DND-41 (cell line): ENCODE data around the gene FMN2.

ENCODE experiments used
- ATAC-seq: fragments of 200-7000 bp; cut with Tn5 transposase; 3 replicates; pipeline ENCODE4 v1.9.1; 2021; ENCODE audit warnings: low read depth; ENCODE audit not compliant: insufficient read depth
- DNase-seq: peaks from one replicate; pipeline ENCODE4 v3.0.0-alpha.2; 2020
- H2AFZ ChIP-seq: 2 replicates; pipeline ENCODE4 v1.6.0; 2012; ENCODE audit warnings: low read depth, low read length
- H3K27ac ChIP-seq: 2 replicates; pipeline ENCODE4 v1.5.1; 2012; ENCODE audit warnings: low read length, inconsistent platforms
- H3K27me3 ChIP-seq: fragments of 200-600 bp; sonication (generic); 2 replicates; pipeline ENCODE4 v1.6.0; 2012; ENCODE audit warnings: low read length, mild to moderate bottlenecking, inconsistent platforms; ENCODE audit not compliant: insufficient read depth, poor library complexity
- H3K36me3 ChIP-seq: 2 replicates; pipeline ENCODE4 v1.5.1; 2012; ENCODE audit warnings: low read length, inconsistent platforms; ENCODE audit not compliant: insufficient read depth
- H3K4me1 ChIP-seq: 2 replicates; pipeline ENCODE4 v1.5.1; 2012; ENCODE audit warnings: mild to moderate bottlenecking, low read length; ENCODE audit not compliant: insufficient read depth
- H3K4me2 ChIP-seq: 2 replicates; pipeline ENCODE4 v1.6.0; 2012; ENCODE audit warnings: mild to moderate bottlenecking, moderate library complexity, low read length, inconsistent platforms; ENCODE audit not compliant: insufficient read depth
- H3K4me3 ChIP-seq, 2 experiments: fragments of 200-600 bp in 1 of 2; shearing (Covaris generic) in 1 of 2; 2 replicates each; pipeline ENCODE4 v1.5.1; 2012 to 2016; ENCODE audit warnings: inconsistent platforms in 2 of 2, low read length in 2 of 2, mild to moderate bottlenecking in 2 of 2, low read depth in 1 of 2, moderate library complexity in 1 of 2
- H3K79me2 ChIP-seq: 2 replicates; pipeline ENCODE4 v1.6.0; 2012; ENCODE audit warnings: low read length, inconsistent platforms; ENCODE audit not compliant: insufficient read depth
- H3K9ac ChIP-seq: 2 replicates; pipeline ENCODE4 v1.6.0; 2012; ENCODE audit warnings: low read depth, mild to moderate bottlenecking, inconsistent platforms, low read length, moderate library complexity
- H3K9me3 ChIP-seq: 2 replicates; pipeline ENCODE4 v1.5.1; 2012; ENCODE audit warnings: low read length, moderate library complexity, mild to moderate bottlenecking, inconsistent platforms; ENCODE audit not compliant: insufficient read depth, severe bottlenecking
- H4K20me1 ChIP-seq: 2 replicates; pipeline ENCODE4 v1.6.0; 2012; ENCODE audit warnings: low read length; ENCODE audit not compliant: insufficient read depth
- CTCF ChIP-seq: IDR thresholded peaks from 2 replicates; pipeline ENCODE4 v1.5.1; 2012; ENCODE audit warnings: borderline replicate concordance, low read length, moderate library complexity, mild to moderate bottlenecking; ENCODE audit not compliant: poor library complexity, severe bottlenecking; ENCODE audit errors: extremely low read depth
- EZH2 ChIP-seq: IDR thresholded peaks from 3 replicates; pipeline ENCODE4 v1.6.1; 2012; ENCODE audit warnings: borderline replicate concordance, low read depth, mild to moderate bottlenecking, moderate library complexity, low read length, inconsistent platforms; ENCODE audit not compliant: severe bottlenecking

Gene FMN2

DNA sequence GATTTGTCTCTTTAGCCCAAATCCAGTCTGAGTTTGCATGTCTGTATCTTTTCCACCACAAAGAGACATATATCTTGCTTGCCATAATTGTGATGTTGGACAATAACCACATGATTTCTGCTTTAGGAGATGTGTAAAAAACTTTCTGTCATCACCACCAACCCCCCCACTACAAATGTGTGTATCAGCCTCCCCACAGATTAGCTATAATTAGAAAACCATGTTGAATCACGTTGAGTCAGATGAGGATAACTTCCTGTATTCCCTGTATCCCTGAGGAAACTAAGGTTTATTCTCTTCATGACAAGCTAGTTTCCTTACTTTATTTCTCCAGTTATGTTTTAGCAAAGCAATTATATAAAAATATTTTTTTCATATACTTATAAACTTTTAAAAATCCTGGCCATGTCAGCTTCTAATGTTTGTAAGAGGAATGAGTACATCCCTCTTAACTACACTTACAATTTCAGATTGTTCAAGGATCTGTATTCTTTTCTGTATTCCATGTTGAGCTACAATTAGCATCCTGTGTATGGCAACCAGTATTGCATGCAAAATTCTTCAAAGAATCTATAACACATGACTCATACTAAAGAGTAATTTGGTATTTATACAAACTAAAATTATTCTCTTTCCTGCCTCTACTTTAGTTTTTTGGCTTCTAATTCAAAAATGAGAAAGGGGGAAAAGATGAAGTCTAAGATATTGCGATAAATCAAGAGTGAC, 143.0 kb downstream of the FMN2 start:
- DNase-seq (no peak), ATAC-seq (no peak)
- Histone ChIP-seq H3K36me3 (no peaks in the 10 kb centered on the region), H2AFZ (no peak overlapping the region), H3K27me3 (no peaks in the 10 kb centered on the region), H3K9me3 (no peaks in the 10 kb centered on the region), H3K9ac (no peak overlapping the region), H3K4me1 (no peaks in the 10 kb centered on the region), H3K4me3 (no peak overlapping the region), H3K27ac (no peak overlapping the region), H3K4me2 (no peak overlapping the region), H4K20me1 (no peaks in the 10 kb centered on the region), H3K79me2 (no peaks in the 10 kb centered on the region)
- TF ChIP-seq EZH2 (no peak), CTCF (no peak)

- H3K27me3 ChIP-seq: no peaks in the 10 kb centered on the region
- no peak overlapping the region for H3K4me2 ChIP-seq
- TF ChIP-seq CTCF (no peak), EZH2 (no peak)
- H3K9ac ChIP-seq: no peak overlapping the region
- no peaks in the 10 kb centered on the region for H3K79me2 ChIP-seq
- no peaks in the 10 kb centered on the region for H3K4me1 ChIP-seq
- DNase-seq: no peak
- H4K20me1 ChIP-seq: no peaks in the 10 kb centered on the region
- no peak overlapping the region for H3K4me3 ChIP-seq
- no peak for ATAC-seq
- H3K36me3 ChIP-seq: no peaks in the 10 kb centered on the region
- no peak overlapping the region for H3K27ac ChIP-seq
- H2AFZ ChIP-seq: no peak overlapping the region
- no peaks in the 10 kb centered on the region for H3K9me3 ChIP-seq
These were observed 144.0 kb downstream of the FMN2 start for GRCh38 chr1:240235521-240236288.

- no peak overlapping the region for H3K27ac ChIP-seq
- H3K4me1 ChIP-seq: no peaks in the 10 kb centered on the region
- H3K4me3 ChIP-seq: no peak overlapping the region
- H4K20me1 ChIP-seq: no peaks in the 10 kb centered on the region
- H3K9ac ChIP-seq: no peak overlapping the region
- no peak overlapping the region for H2AFZ ChIP-seq
- no peaks in the 10 kb centered on the region for H3K36me3 ChIP-seq
- DNase-seq: no peak
- H3K9me3 ChIP-seq: no peaks in the 10 kb centered on the region
- H3K27me3 ChIP-seq: no peaks in the 10 kb centered on the region
- no peak overlapping the region for H3K4me2 ChIP-seq
- TF ChIP-seq EZH2 (no peak), CTCF (no peak)
- H3K79me2 ChIP-seq: no peaks in the 10 kb centered on the region
- ATAC-seq: no peak
These were observed 145.6 kb downstream of the FMN2 start for GRCh38 chr1:240237305-240237721.
